Stimulated activated CD8-positive, alpha-beta memory T cell treated with anti-CD3 and anti-CD28 coated beads, Interleukin-7, amount 100 ng/mL, for 24 hours (primary cell): ENCODE results near the gene PMEL.
"Not testable (repeated sequence)": the region's sequence is repeated elsewhere in the genome, so short reads cannot be mapped to it uniquely, and the experiment has no call there.

Experiments
- DNase-seq: peaks from one replicate; pipeline ENCODE4 v3.0.0-alpha.2; 2020; ENCODE audit warnings: low read depth

Gene PMEL

GRCh38 chr12:55965941-55966407 lies at the start of gene PMEL:
PMEL (minus strand) TSS chr12:55966042; CDS start chr12:55966011, 31 bp downstream.
- DNase-seq, result no peak

- no peak for DNase-seq
Observed at GRCh38 chr12:56014205-56014604, 48.4 kb upstream of the PMEL start.

DNA sequence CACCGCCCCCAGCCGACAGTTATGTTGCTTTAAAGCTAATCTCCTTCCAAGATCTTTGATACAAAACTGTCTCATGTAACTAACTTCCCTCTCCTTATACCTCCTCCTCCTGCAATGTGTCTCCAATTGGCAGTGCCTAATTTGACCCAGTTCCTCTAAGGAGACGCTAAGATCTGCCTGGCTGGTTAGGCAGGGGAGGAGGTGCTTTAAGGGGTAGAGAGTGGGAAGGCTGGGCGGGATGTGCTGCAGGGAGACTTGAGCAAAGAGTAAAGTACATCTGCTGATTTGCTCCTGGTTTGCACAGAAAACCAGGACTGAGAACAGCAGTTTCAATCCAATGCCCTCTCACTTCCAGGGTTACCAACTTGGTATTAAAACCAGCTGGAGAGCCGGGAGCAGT lies 47.6 kb upstream of the PMEL start:
- no peak for DNase-seq

DNA sequence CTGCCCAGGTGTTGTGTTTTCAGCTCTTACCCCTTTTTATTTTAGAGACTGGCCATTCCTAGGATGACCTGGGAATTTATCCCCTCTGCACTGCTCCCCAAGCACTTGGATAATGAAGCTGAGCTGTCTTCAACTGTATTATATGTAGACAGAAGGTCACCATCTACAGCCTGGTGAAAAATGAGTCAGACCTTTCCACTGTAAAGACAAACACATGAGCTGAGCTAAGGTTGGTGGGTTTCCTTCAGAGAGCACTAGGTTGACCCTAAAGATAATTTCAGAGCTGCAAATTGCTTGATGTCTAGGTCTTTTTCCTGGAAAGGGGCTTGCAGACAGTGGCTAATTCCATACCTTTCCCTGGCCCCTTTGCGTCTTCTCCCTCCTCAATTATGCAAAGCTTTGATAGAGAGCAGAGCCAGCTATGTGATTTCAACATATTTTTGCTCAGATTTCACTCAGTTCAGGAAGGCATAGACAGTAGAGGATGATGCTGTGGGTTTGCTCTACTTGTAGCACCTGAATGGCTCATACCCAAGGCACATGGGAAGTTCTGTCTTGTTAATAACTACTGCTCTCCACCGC lies 45.8 kb upstream of the PMEL start:
- DNase-seq, result no peak

DNA sequence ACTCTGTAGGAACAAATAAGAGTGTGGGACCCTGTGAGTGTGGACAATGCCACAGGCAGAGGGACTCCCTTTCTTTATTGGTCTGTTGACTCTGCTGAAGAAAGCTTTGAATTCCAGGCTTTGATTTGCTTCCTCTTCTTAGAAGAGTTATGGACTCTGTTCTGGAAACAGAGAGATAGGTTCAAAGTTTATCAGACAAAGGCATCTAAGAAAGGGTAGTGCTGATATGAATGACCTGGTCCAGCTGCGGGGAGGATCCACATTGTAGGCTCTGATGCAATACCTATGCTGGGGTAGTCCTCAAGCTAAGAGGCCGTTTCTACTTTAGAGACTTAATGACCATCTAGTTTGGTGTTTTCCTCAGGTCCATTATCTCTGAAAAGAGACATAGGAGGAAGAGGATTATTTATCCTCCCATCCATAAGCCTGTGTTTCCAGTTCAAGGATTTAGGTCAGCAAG lies 44.3 kb upstream of the PMEL start:
- no peak for DNase-seq

GRCh38 chr12:56007564-56008559 lies 42.0 kb upstream of the PMEL start:
- no peak for DNase-seq

DNA sequence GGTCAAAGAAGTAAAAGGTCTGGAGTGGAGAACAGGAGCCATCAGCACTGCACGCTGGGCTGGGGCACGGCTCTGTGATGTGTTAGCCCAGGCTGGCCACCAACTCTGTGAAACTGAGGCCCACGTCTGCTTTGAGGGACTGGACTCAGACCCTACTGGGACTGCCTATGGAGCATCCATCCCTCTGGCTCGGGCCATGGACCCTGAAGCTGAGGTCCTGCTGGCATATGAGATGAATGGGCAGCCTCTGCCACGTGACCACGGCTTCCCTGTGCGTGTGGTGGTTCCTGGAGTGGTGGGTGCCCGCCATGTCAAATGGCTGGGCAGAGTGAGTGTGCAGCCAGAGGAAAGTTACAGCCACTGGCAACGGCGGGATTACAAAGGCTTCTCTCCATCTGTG lies 38.4 kb upstream of the PMEL start:
- DNase-seq, result no peak

DNA sequence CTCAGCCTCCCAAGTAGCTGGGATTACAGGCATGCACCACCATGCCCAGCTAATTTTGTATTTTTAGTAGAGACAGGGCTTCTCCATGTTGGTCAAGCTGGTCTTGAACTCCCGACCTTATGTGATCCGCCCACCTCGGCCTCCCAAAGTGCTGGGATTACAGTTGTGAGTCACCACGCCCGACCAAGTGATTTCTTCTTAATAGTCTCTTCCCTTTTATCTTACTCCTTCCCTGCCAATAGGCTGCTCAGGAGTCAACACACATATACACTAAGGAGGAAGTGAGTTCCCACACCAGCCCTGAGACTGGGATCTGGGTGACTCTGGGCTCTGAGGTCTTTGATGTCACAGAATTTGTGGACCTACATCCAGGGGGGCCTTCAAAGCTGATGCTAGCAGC lies 37.5 kb upstream of the PMEL start:
- DNase-seq, result not testable (repeated sequence)

GRCh38 chr12:56001487-56002100 lies 35.8 kb upstream of the PMEL start:
- no peak for DNase-seq

DNA sequence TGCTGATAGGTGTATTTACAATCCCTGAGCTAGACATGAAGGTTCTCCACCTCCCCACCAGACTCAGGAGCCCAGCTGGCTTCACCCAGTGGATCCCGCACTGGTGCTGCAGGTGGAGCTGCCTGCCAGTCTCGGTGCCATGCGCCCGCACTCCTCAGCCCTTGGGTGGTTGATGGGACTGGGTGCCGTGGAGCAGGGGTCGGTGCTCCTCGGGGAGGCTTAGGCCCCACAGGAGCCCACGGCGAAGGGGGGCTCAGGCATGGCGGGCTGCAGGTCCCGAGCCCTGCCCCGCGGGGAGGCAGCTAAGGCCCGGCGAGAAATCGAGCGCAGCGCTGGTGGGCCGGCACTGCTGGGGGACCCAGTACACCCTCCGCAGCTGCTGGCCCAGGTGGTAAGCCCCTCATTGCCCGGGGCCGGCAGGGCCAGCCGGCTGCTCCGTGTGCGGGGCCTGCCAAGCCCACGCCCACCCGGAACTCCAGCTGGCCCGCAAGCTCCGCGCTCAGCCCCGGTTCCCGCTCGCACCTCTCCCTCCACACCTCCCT lies 34.2 kb upstream of the PMEL start:
- not testable (repeated sequence) for DNase-seq

DNA sequence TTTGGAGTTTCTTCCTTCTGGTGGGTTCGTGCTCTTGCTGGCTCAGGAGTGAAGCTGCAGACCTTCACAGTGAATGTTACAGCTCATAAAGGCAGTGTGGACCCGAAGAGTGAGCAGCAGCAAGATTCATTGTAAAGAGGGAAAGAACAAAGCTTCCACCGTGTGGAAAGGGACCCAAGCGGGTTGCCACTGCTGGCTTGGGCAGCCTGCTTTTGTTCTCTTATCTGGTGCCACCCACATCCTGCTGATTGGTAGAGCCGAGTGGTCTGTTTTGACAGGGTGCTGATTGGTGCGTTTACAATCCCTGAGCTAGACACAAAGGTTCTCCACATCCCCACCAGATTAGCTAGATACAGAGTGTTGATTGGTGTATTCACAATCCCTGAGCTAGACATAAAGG lies 33.7 kb upstream of the PMEL start:
- DNase-seq, result not testable (repeated sequence)

GRCh38 chr12:55997535-55997859 lies 31.7 kb upstream of the PMEL start:
- no peak for DNase-seq

GRCh38 chr12:55996715-55997534 lies 31.1 kb upstream of the PMEL start, which contains the start of gene SUOX:
SUOX (plus strand) TSS chr12:55997276; CDS start chr12:56002222, 4,946 bp downstream.
- DNase-seq, result no peak

DNA sequence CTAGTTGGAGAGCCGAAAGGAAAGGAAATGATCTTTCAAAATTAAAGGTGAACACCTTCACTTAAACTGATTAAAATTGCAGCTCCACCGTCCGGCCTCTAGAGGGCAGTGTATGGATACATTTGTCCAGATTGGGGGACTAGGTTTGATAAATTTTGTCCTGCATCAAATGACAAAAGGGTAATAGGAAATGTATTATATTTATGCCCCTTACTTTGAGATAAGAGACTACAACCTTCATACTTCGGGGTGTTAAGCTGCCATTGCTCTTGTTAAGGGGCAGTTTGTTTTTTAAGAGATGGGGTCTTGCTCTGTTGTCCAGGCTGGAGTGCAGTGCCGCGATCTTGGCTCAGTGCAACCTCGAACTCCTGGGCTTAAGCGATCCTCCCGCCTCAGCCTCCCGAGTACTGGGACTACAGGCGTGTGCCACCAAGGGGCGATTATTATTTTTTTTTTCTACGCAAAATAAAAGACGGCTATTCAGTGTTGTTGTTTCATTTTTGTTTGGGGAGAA lies 30.4 kb upstream of the PMEL start:
- no peak for DNase-seq

GRCh38 chr12:55995366-55995765 lies 29.5 kb upstream of the PMEL start:
- no peak for DNase-seq

DNA sequence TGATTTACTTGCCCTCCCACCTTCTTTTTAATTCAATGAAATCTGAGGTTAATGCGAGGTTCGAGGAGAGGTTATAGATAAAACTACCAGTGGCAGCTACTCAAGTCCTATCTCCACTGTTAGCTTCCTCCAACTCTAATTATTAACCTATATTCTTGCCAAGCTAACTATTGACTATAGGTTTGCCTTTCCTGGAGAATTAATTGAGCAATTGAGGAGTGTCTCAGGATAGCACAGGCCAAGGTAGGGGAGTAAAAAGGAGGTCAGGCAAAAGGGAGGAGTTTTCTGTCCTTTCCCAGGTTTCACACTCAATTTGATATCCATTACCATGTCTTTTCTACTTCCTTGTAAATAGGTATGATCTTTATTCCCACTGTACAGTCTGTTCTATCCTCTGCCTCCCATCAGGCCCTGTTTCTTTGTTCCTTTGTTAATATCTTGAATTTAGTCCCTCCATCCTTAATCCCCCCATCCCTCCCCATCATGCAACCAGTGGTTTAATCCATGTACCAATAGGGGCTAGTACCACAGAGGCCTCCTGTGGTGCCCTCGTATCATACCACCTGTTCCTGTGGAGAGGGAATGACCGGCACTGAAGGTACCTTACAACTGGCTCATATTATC lies 27.5 kb upstream of the PMEL start:
- DNase-seq, result no peak

DNA sequence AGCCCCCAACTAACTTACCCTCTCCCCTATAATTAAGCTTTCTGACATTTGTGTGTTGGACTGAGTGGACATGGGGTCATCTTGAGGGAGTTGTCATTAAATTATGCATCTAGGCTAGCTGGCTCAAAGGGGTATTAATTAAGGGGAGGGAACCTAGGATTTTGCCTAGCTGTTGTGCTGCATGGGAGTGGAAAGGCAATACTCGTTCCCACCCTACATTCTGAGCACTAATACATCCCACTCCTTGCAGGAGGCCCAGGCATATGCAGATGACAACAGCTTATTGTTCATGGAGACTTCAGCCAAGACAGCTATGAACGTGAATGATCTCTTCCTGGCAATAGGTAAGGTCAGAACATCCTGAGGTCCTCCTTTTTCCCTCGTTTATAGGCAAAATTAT lies 25.3 kb upstream of the PMEL start:
- DNase-seq, result no peak

DNA sequence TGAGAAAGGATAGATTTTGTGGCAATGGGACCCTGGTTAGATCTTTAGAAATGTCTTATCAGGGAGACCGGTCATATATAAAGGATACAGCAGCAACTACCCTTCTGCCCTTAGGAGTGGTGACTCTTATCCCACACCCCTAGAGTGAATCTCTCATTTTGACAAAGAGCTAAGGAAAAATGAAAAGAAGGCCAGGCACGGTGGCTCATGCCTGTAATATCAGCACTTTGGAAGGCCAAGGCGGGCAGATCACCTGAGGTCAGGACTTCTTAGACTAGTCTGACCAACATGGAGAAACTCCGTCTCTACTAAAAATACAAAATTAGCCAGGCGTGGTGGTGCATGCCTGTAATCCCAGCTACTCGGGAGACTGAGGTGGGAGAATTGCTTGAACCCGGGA lies 20.1 kb upstream of the PMEL start:
- DNase-seq, result not testable (repeated sequence)

- DNase-seq, result no peak
Observed at GRCh38 chr12:55985341-55985740, 19.5 kb upstream of the PMEL start.

DNA sequence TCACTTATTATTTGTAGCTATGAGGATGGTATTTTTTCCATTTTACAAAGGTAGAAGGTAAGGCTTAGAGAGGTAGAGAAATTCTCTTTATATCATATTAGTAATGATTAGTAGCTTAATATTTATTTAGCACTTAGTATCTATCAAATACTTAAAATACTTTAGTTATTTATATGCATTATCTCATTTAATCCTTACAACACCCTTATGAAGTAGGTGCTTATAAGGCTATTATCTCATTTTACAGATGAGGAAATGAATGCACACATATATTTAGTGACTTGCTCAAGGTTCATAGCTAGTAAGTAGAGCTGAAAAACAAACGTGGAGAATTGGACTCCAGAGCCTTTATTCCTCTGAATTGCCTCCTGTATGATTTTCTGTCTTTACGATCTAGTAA lies 19.0 kb upstream of the PMEL start:
- no peak for DNase-seq
